Stomach (tissue), 9 donors: Measurements from ENCODE around the gene PKP1. TPM values are rescaled to one million over a fixed set of nuclear protein-coding genes. Genes with fewer than 3 reads are reported as not detected.

Experiments
- DNase-seq, 2 donors: peaks; one replicate each; pipeline versions ENCODE4 v3.0.0 to v3.0.0-alpha.2; 2013 to 2019
- H3K27ac ChIP-seq, 5 donors: fragments of 200-600 bp in 4 of 5; sonication (generic) in 4 of 5; one replicate each; pipeline ENCODE4 v1.5.1; 2013 to 2019; ENCODE audit warnings: mild to moderate bottlenecking in 1 of 5, moderate library complexity in 1 of 5
- H3K27me3 ChIP-seq, 3 donors: fragments of 200-600 bp; sonication (generic); one replicate each; pipeline ENCODE4 v1.5.1; 2017 to 2019; ENCODE audit warnings: mixed run types in 1 of 3
- H3K36me3 ChIP-seq, 4 donors: fragments of 200-600 bp; sonication (generic); 1 replicate in 3 of 4; 2 replicates in 1 of 4; pipeline ENCODE4 v1.5.1; 2016 to 2019
- H3K4me1 ChIP-seq, 4 donors: fragments of 200-600 bp; sonication (generic); one replicate each; pipeline ENCODE4 v1.5.1; 2016 to 2019
- H3K4me3 ChIP-seq, 4 donors: fragments of 200-600 bp; sonication (generic) in 3 of 4; one replicate each; pipeline ENCODE4 v1.5.1; 2016 to 2019; ENCODE audit warnings: mild to moderate bottlenecking in 1 of 4
- H3K9me3 ChIP-seq, 4 donors: fragments of 200-600 bp; sonication (generic); one replicate each; pipeline ENCODE4 v1.5.1; 2016 to 2019
- CTCF ChIP-seq, 7 experiments: fragments of 450-650 bp in 4 of 7; fragments of 200-600 bp in 3 of 7; sonication (generic) in 3 of 7; IDR thresholded peaks; one replicate each; pipeline ENCODE4 v1.5.1; 2016 to 2019; ENCODE audit warnings: antibody characterized with exemption in 7 of 7, control low read depth in 2 of 7, mild to moderate bottlenecking in 1 of 7
- EP300 ChIP-seq: sonication (generic); formaldehyde crosslinking; IDR thresholded peaks from one replicate; pipeline ENCODE4 v1.6.1; 2017; ENCODE audit warnings: antibody characterized with exemption
- POLR2A ChIP-seq, 4 donors: fragments of 450-650 bp; IDR thresholded peaks; one replicate each; pipeline ENCODE4 v1.6.1; 2016; ENCODE audit warnings: antibody characterized with exemption in 4 of 4, control low read depth in 2 of 4, mild to moderate bottlenecking in 1 of 4, moderate library complexity in 1 of 4
- POLR2AphosphoS5 ChIP-seq, 3 donors: sonication (generic); formaldehyde crosslinking; IDR thresholded peaks; one replicate each; pipeline ENCODE4 v1.6.1; 2016; ENCODE audit warnings: antibody characterized with exemption in 3 of 3
- WGBS, 5 donors: extraction: QIAGEN DNeasy Blood & Tissue Kit in 3 of 5; methylation state at CpG; one replicate each; pipeline versions ENCODE4 v1.1.5 to v1.1.7; 2013 to 2018; 5-methylcytosine and 5-hydroxymethylcytosine counted together
- intact Hi-C: fragments of 100-400 bp; cut with DNase I; formaldehyde crosslinking; loops from one replicate; pipeline ENCODE4 v1.15.1; 2023; ENCODE audit warnings: low total_unique reads
- polyA plus RNA-seq, 3 donors: library from polyadenylated mRNA; stranded (reverse); fragments of 200-250 nt; gene quantifications; one replicate each; pipeline ENCODE4 v1.2.3, GENCODE V29; 2013
- total RNA-seq, 5 donors: library from RNA; depleted of rRNA; stranded (reverse); fragments of >200 nt; gene quantifications; one replicate each; pipeline versions ENCODE4 v1.1.0 to v1.2.3, GENCODE V29; 2014 to 2016
- donor health status: healthy with polysubstance abuse.
- donor health status: Bipolar disorder and iron deficiency.
- donor health status: healthy.

The PKP1 gene
- total and polyA plus RNA-seq, 8 donors: under 0.01 to 42.2 (median 0.40) TPM; not detected in 2

- Histone ChIP-seq H3K27ac (no peak overlapping the region), H3K9me3 (no peaks in the 10 kb centered on the region), H3K4me1 (no peaks in the 10 kb centered on the region), H3K27me3 (peaks cover 0 to 45% (median 0%) of the 10 kb centered on the region in 3 donors), H3K4me3 (no peak overlapping the region), H3K36me3 (no peaks in the 10 kb centered on the region)
- WGBS, 5 donors: 87 to 95% (median 89%) methylated on average over 7 to 9 of the region's 9 CpGs
- intact Hi-C loops: no loop called here
- no peak for TF ChIP-seq CTCF (IDR thresholded peaks at IDR 0.05)
- TF ChIP-seq POLR2AphosphoS5 (IDR thresholded peaks at IDR 0.05): no peak
- DNase-seq: no peak
Observed at GRCh38 chr1:201354151-201354900, 71.0 kb downstream of the PKP1 start.

- DNase-seq: no peak
- no peak overlapping the region for H3K27ac ChIP-seq
- no peak for TF ChIP-seq POLR2AphosphoS5 (IDR thresholded peaks at IDR 0.05)
- no peak for TF ChIP-seq POLR2A (IDR thresholded peaks at IDR 0.05)
- no peak for TF ChIP-seq CTCF (IDR thresholded peaks at IDR 0.05)
- TF ChIP-seq EP300: no peak
- no peaks in the 10 kb centered on the region for H3K36me3 ChIP-seq
- H3K27me3 ChIP-seq: peaks cover 0 to 51% (median 0%) of the 10 kb centered on the region in 3 donors
- no peaks in the 10 kb centered on the region for H3K9me3 ChIP-seq
- 34 to 47% (median 38%) methylated on average over 4 of the region's 4 CpGs for WGBS, 5 donors
- no peaks in the 10 kb centered on the region for H3K4me1 ChIP-seq
- H3K4me3 ChIP-seq: no peak overlapping the region
- intact Hi-C loops: no loop called here
Observed at GRCh38 chr1:201354901-201355295, 71.6 kb downstream of the PKP1 start.

GRCh38 chr1:201355471-201355870, 72.2 kb downstream of the PKP1 start:
- intact Hi-C loops: no loop called here
- no peak for DNase-seq
- no peaks in the 10 kb centered on the region for H3K4me1 ChIP-seq
- H3K4me3 ChIP-seq: no peak overlapping the region
- TF ChIP-seq CTCF (IDR thresholded peaks at IDR 0.05) (no peak), POLR2A (IDR thresholded peaks at IDR 0.05) (no peak), POLR2AphosphoS5 (IDR thresholded peaks at IDR 0.05) (no peak), EP300 (no peak)
- no peaks in the 10 kb centered on the region for H3K9me3 ChIP-seq
- peaks cover 0 to 50% (median 0%) of the 10 kb centered on the region in 3 donors for H3K27me3 ChIP-seq
- no peak overlapping the region for H3K27ac ChIP-seq
- no peaks in the 10 kb centered on the region for H3K36me3 ChIP-seq
- 82 to 92% (median 91%) methylated on average over 7 of the region's 7 CpGs for WGBS, 5 donors

GRCh38 chr1:201356236-201356635, 72.9 kb downstream of the PKP1 start:
- intact Hi-C loops: no loop called here
- Histone ChIP-seq H3K27me3 (peaks cover 0 to 47% (median 0%) of the 10 kb centered on the region in 3 donors), H3K9me3 (no peaks in the 10 kb centered on the region), H3K27ac (no peak overlapping the region), H3K4me1 (no peaks in the 10 kb centered on the region), H3K4me3 (no peak overlapping the region), H3K36me3 (no peaks in the 10 kb centered on the region)
- DNase-seq: no peak
- TF ChIP-seq POLR2A (IDR thresholded peaks at IDR 0.05) (no peak), CTCF (IDR thresholded peaks at IDR 0.05) (no peak), EP300 (no peak), POLR2AphosphoS5 (IDR thresholded peaks at IDR 0.05) (no peak)
- WGBS, 5 donors: 88 to 94% (median 90%) methylated on average over 5 of the region's 5 CpGs
